Midbrain (tissue), 1 donor: Measurements from ENCODE around the gene GCNA.

ENCODE experiments used
- DNase-seq: peaks from one replicate; lab custom pipeline; 2025; lab: John Stamatoyannopoulos, UW

Gene GCNA, protein sequence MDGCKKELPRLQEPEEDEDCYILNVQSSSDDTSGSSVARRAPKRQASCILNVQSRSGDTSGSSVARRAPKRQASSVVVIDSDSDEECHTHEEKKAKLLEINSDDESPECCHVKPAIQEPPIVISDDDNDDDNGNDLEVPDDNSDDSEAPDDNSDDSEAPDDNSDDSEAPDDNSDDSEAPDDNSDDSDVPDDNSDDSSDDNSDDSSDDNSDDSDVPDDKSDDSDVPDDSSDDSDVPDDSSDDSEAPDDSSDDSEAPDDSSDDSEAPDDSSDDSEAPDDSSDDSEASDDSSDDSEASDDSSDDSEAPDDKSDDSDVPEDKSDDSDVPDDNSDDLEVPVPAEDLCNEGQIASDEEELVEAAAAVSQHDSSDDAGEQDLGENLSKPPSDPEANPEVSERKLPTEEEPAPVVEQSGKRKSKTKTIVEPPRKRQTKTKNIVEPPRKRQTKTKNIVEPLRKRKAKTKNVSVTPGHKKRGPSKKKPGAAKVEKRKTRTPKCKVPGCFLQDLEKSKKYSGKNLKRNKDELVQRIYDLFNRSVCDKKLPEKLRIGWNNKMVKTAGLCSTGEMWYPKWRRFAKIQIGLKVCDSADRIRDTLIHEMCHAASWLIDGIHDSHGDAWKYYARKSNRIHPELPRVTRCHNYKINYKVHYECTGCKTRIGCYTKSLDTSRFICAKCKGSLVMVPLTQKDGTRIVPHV

DNA sequence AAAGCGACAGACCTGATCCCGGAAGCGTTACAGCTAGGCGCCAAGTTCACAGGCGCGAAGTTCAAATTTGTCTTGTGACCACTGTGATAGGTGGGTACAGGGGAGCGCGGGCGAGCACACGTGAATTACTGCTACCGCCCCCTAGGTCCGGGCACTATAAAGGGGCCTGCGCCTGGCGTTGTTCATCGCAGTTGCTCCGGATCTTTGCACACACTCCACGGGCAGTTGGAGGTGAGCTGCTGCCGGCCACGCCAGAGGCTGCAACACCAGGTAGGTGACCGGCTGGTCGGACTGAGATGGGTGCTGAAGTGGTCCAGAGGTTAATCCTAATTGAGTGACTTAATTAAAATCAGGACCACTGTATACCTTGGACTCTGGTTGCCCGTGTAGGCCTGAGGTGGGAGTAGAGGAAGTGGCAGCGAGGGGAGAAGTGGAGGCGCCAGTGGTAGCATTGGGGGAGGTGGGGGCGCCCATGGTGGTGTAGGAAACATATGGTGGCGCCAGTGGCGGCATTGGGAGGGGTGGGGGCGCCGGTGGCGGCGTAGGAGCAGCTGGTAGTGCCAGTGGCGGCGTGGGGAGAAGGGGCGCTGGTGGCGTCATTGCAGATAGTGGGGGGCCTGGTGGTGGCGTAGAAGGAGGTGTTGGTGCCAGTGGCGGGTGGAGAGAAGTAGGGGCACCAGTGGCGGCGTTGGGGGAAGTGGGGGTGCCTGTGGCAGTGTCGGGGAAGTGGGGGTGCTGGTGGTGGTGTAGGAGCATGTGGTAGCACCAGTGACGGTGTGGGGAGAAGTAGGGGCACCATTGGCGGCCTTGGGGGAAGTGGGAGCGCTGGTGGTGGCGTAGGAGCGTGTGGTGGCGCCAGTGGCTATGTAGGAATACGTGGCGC lies at the start of gene GCNA:
Gene GCNA (plus strand): TSS at position 185 of the 883 bp plus-strand sequence. CDS start 2,385 bp downstream, outside the sequence.
- no peak for DNase-seq

DNA sequence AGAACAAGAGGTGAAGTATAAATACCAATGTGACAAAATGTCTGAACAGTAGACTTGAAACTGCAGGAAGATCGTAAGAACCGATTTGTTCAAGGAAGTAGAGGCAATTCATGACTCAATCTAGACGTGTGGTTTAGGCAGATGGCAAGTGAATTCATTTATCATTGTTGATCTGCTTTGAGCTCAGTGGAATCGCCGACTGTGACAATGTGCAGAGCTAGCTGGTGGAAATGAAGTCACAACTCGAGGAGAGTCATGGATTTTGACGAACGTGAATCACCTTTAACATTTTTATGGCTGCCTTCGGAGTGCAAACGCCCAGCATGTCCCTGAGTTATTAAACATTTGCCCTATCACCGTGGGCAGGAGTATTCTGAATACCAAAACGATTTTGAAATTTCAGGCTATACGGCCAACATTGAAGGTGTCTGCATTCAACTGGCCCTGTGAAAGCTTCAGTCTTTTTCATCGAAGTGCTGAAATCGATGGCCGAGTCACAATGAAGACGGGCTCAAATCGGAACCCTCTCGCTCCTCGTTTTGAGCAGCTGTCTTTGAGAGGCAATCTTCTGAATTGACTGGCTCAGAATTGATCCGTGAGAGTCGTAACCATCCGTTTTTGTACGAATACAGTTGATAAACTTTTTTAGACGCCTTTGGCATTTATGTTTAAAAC lies 46.0 kb upstream of the GCNA start:
- no peak for DNase-seq

DNA sequence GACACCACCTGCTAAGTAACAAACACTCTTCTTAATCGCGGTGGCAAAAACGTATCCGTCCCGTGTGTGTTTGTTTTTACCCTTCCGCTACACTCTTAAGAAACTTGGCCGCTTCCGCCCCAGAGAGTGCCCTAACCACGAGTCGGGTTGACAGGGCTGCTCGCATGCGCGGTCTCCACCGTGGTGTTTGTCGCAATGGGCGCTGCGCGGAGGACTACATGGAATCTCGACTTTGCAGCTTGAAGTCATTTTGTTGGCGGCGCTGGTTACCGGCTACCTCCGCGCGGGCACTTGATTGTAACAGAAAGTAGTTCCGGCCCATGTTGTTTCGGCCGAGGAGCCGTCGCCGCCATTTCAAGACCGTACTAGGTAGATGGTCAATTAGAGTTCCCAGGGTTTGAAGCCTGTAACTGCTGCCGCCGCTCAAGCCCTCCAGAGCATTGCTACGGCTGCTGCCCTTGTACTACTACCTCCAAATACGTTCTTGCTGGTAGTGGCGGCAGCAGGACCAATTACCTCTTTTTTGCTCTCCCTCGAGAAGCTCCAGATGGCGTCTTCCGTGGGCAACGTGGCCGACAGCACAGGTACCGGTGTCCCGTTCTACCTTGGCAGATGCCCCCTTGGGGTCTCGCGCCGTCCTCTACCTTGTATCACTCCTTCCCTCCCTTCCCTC lies 45.3 kb upstream of the GCNA start, which contains the start of gene OGT:
Gene OGT (plus strand): TSS at position 352 of the 673 bp plus-strand sequence. CDS start 196 bp downstream, at position 548.
- peak; percentile 89 for DNase-seq

DNA sequence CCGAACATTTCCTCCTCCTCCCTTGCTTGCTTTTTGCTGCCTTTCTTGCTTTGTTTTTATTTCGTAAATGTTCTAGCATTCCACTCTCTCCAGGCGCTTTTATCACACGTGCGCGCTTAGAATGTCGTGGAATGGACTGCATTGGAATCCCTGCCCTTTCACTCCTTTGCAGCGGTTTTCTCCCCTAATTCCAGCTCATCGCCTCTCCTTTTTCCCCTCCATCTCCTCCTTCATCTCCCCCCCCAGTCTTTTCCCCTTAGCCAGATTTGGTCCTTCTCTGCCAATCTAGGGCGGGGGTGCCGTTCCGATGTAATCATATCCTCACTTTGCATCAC lies 44.8 kb upstream of the GCNA start:
- no peak for DNase-seq

DNA sequence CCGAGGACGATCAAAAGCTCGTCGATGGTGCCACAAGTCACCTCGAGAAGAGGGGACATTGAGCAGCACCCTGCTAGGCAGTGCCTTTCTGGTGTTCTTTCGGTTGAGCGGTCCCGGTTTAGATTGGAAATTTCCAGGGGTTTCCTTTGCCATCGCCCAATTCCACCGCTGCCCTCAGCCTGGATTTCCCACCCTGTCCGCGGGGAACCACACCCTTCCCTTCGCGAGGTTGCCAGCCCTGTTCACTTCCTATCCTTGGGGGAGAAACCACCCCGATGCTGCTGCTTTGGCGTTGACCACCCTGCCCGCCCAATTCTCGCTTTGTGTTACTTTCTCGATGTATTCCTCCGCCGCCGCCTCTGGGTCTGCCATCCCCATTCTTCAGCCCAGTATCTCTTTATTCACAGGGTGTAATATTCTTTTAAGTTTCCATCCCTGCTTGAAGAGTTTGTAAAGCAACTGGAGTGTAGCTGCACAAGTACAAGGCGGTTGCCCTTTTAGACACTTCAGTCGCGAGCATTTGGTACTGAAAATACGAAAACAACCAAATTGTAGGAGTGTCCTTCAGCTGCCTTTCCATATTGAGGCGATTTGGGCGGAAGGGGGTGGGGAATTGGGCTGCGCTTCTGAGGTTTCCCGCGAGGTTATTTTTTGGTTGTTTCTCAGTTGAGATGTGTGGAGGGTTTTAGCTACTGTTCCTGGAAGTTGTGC lies 44.2 kb upstream of the GCNA start:
- DNase-seq: peak; percentile 29

DNA sequence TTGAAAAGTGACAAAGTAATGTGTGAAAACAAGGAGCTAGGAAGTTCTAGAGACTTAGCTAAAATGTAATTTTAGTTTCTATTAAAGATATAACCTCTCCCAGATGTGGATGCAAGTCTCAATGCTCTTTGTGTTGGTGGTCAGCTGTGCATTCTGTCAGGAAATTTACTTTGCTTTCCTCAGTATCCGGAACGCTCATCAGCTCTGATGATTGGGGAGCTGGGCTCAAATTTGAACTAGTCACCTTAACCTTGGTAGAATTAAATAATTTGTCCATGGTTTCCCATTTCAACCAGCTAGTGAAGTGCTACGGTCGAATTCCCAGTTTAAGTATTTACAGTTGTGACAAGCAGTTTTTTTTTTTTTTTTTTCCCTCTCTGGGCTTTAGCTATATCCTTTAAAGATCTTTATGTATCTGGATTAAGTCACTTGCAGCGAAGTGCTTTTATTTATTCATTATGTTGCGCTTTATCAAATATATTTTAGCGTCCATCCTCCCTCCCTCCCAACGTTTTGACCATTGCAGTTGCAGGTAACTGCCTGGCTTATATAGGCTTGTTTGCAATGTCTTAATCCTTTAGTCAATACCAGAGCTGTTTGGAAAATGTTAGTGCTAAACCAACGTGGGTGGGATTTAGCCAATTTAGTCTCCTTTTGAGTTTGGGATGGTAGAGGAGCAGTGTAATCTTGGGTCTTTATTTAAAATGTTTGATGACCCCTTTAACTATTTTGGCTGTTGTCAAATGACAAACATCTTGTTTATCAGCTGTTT lies 43.3 kb upstream of the GCNA start:
- no peak for DNase-seq

DNA sequence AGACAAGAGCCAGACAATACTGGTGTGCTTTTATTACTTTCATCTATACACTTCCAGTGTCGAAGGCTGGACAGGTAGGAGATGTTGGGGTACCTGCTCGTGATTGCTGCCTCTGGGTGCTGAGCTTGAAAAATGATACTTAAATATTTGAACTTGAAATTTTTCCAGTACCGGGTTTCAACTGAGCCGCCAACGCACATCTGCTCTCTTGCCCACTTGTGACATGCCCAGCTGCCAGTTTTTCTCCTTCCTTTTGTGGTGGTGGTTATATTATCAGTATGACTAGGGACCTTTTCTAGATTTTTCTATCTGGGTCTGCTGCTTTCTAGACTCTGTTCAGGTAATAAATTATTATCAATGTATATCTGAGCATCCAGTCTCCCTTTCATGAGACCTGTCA lies 42.0 kb upstream of the GCNA start:
- no peak for DNase-seq

DNA sequence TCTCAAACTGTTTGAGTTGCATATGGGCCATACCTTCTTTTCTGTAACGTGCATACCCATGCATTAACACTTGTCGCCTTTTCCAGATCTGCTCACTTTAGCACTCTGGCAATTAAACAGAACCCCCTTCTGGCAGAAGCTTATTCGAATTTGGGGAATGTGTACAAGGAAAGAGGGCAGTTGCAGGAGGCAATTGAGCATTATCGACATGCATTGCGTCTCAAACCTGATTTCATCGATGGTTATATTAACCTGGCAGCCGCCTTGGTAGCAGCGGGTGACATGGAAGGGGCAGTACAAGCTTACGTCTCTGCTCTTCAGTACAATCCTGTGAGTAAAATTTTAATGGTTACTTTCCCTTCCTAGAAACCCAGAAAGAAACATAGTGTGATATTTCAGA lies 40.5 kb upstream of the GCNA start:
- DNase-seq: no peak

DNA sequence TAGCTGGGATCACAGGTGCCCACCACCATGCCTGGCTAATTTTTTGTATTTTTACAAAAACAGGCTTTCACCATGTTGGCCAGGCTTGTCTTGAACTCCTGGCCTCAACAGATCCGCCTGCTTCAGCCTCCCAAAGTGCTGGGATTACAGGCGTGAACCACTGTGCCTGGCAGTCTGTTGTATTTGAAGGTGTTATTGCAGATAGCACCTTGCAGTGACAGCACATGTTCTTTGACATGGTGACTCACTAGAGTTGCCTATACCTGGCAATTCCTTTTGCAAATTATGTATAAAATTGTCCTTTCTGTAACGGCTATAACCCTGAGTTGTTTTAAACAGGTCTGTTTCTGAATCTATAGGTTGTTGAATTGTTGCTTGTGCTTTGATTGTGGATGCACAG lies 37.4 kb upstream of the GCNA start:
- DNase-seq: no peak

DNA sequence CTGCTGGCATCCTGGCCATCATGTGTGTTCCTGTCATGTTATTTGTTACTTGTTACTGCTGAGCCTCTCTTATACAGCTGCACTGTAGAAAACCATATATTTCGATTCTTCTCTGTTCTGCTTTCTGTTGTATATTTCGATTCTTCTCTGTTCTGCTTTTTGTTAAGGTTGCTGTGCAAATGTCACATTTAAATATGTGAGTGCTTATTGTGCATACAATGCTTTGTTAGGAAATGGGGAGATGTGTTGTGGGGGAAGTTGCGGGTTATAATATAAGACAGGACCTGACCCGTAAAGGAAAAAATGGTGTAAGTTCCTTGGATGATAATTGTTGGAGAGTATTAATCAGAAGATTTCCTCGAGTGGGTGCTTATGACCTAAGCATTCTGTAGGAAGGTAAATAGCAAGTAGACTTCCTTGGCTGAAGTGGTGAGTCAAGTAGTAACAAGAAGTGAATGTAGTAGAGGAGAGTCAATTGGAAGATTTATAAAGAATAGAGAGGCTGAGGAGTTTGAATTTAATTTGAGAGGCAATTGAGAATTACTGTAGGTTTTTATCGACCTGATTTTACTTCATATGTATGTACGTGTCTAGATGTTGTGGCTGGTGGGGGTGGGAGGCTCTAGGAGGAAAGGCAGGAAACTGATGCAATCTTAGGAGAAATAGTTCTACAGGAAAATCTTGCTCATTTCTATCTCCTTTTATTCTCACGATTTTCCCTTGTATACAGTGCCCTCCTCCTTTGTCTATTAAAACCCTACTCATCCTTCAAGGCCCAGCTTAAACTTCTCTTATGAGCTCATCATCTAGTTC lies 36.8 kb upstream of the GCNA start:
- no peak for DNase-seq

DNA sequence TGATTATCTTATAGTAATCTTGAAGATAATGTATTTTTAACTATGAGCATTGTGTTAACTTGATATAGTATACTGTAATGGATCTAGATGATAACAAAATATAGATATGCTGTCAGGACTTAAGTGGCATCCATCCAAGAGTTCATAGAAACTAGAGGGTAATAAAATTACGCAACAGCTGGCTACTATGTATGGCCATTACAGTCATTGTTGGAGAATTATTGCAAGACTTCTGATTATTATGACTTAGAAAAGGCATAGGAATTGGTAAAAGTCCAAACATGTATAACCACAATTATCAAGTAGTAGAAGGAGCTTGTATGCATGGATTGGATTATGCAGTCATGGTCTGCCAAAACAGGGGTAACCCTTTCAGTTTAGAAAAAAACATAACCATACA lies 35.8 kb upstream of the GCNA start:
- no peak for DNase-seq

DNA sequence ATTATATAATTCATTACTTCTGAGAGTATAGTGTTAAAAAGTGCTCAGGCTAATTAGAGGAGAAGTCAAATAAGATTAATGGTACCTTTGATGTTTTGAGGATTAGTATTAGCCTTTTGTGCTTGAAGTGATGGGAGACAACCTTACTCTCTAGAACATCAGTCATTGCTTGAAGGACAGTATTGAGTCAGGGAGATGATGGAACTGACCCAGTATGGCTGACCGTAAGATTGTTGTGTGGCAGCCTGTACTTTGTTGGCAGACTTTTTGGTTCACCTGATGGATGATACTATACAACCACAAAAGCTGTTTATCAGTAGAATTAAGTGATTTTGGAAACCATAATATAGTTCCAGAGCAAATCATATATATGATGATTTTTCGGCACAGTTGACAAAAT lies 35.4 kb upstream of the GCNA start:
- DNase-seq: no peak

DNA sequence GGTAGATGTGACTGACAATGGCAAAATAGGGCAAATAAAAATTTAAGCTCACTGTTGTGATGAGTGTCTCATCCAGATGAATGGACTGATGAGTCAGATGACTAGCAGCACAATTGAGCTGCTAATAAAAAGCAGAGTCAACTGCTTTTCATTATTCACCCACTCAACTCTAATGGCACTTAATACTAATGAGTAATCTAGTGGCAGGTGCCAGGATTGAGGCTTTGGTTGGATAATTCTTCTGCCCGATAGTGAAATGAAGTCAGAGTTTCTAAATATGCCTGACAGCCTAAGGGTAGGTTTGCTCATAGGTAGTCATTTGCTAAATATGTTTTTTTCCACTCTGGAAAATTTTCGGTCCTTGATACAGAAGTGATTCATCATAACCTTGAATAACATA lies 34.9 kb upstream of the GCNA start:
- DNase-seq: no peak

DNA sequence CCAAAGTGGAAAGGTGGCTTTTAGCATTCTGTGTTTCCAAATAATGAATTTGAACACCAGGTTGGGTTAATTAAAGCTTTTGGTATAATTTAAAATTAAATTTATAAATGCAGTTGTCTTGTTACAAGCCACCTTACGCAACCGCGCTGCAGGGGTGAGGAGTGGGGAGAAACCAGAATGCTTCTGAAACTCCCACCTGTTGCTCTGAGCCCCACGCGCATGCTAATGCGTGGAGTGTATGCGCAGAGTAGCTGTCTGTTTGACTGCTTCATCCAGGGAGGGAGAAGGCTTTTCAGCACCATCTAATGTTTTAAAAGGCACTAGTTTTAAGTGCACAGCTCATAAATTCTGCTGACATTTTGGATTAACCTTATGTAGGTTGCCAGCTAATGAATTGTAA lies 32.9 kb upstream of the GCNA start:
- DNase-seq: no peak

DNA sequence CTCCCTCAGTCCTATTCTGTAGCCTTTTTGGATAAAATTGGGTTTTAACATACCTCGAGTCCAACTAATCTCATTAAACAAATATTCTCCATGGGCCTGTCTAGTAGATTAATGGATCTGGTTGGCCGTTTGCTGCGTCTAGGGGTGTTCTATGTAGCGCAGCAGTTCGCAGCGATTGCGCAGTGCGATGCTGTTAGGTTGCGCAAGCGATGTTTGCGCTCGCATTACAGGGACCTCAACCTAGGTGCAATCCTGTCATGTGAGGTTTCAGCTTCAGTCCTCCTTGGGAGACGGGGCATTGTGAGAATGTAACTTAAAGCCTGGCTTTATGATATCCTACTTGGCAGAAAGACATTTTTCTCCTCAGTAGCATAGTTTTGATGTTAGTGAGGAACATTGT lies 31.4 kb upstream of the GCNA start:
- no peak for DNase-seq

DNA sequence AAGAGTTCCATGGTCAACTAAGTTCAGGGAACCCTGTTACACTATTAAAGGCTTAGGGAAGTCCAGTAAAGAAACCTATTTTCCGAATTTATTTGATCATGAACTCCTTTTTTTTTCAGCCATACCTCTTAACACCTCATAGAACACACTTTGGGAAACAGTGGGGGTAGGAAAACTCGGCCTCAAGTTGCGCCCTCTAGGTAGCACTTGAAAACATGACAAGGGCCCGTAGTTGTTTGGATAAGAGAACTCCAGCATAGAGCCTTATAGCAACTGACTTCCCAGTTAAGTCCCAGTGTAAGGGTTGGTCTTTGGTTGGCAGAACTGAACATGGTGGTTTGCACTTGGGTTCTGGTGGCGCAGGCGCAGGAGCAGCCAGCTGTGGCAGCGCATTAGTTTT lies 30.9 kb upstream of the GCNA start:
- no peak for DNase-seq

DNA sequence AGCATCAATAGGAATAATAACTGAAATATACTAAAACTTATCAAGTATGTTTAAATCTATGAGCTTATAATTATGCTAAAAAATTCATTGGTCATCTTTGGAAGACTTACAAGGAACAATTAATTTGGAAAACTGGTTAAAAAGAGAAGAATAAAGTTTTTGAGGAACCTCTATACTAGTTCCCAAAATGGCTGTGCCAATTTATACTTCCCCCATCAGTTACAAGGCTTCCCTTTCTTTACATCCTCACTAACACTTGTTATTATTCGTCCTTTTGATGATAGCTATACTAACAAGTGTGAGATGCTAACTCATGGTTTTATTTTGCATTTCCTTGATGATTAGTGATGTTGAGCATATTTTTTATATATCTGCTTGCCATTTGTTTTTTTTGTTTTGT lies 28.3 kb upstream of the GCNA start:
- DNase-seq: no peak

DNA sequence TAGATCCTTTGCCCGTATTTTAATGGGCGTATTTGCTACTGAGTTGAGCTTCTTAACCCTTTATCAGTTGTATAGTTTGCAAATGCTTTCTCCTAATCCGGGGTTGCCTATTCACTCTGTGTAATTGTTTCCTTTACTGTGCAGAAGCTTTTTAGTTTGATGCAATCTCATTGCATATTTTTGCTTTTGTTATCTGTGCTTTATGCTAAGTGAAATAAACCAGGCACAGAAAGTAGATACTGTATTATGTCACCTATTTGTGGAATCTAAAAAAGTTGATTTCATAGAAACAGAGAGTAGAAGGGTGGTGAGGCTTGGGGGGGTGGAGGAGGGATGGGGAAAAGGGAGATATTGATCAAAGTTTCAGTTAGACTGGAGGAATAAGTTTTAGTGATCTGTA lies 27.7 kb upstream of the GCNA start:
- no peak for DNase-seq

DNA sequence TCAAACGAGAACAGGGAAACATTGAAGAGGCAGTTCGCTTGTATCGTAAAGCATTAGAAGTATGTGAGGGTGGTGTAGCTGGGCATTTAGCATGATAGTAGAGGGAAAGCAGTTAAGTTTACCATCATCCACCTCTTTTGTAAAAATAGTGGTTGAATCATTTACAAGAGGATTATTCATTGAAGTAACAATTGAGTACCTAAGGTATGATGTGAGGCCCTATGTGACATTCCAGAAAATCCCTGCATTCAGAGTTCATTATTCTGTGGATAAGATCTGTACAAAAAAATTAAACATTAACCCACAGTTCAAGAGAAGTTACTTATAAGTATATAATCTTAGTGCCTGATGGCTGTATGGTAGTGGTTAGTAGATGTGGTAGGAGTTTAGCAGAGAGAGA lies 22.2 kb upstream of the GCNA start:
- no peak for DNase-seq
